Measurements from ENCODE around the gene PORCN.

- TF ChIP-seq POLR2A (IDR thresholded peaks at IDR 0.05; ENCODE audit: low read length) (no peak), GATA1 (IDR thresholded peaks at IDR 0.05; ENCODE audit: low read depth, low read length) (no peak)
Observed at GRCh38 chrX:48470833-48471118, 38.0 kb upstream of the PORCN start.
